Keratinocyte (primary cell): ENCODE data around the gene CAND2. TPM values are rescaled to one million over a fixed set of nuclear protein-coding genes. Genes with fewer than 3 reads are reported as not detected.

Source experiments
- DNase-seq: peaks from one replicate; pipeline ENCODE4 v3.0.0-alpha.2; 2011; ENCODE audit warnings: low read depth, missing footprints, low spot score
- FAIRE-seq: peaks from 2 replicates; lab custom pipeline; 2011; peaks lifted over from hg19 to GRCh38; lab: Jason Lieb, UNC
- H2AFZ ChIP-seq: 2 replicates; pipeline ENCODE4 v1.6.0; 2012; ENCODE audit warnings: low read length, control low read depth, inconsistent platforms; ENCODE audit not compliant: control insufficient read depth
- H3K27ac ChIP-seq: 2 replicates; pipeline ENCODE4 v1.5.1; 2011; ENCODE audit warnings: low read length; ENCODE audit not compliant: control insufficient read depth, insufficient read depth
- H3K27me3 ChIP-seq: 3 replicates; pipeline ENCODE4 v1.6.0; 2011; ENCODE audit warnings: low read length; ENCODE audit not compliant: control insufficient read depth, insufficient read depth; ENCODE audit errors: extremely low read depth
- H3K36me3 ChIP-seq, 2 experiments: 2 replicates in 1 of 2; 3 replicates in 1 of 2; pipeline ENCODE4 v1.5.1; 2011; ENCODE audit warnings: low read length in 2 of 2, mild to moderate bottlenecking in 1 of 2; ENCODE audit not compliant: control insufficient read depth in 2 of 2, insufficient read depth in 2 of 2; ENCODE audit errors: extremely low read depth in 1 of 2
- H3K4me1 ChIP-seq: 3 replicates; pipeline ENCODE4 v1.5.1; 2011; ENCODE audit warnings: low read length; ENCODE audit not compliant: control insufficient read depth, insufficient read depth; ENCODE audit errors: extremely low read depth
- H3K4me2 ChIP-seq: 3 replicates; pipeline ENCODE4 v1.6.0; 2011; ENCODE audit warnings: low read depth, low read length; ENCODE audit not compliant: control insufficient read depth, insufficient read depth; ENCODE audit errors: extremely low read depth
- H3K4me3 ChIP-seq, 3 experiments: fragments of 200-600 bp in 1 of 3; sonication (generic) in 1 of 3; 2 replicates in 2 of 3; 3 replicates in 1 of 3; pipeline ENCODE4 v1.5.1; 2011 to 2016; ENCODE audit warnings: low read length in 3 of 3, mild to moderate bottlenecking in 3 of 3, control low read depth in 2 of 3, inconsistent platforms in 1 of 3, low read depth in 1 of 3, mixed read lengths in 1 of 3, mixed run types in 1 of 3, moderate library complexity in 1 of 3; ENCODE audit not compliant: control insufficient read depth in 2 of 3, insufficient read depth in 2 of 3; ENCODE audit errors: extremely low read depth in 1 of 3
- H3K79me2 ChIP-seq: 2 replicates; pipeline ENCODE4 v1.6.0; 2012; ENCODE audit warnings: low read length; ENCODE audit not compliant: control insufficient read depth, insufficient read depth
- H3K9ac ChIP-seq: 3 replicates; pipeline ENCODE4 v1.6.0; 2011; ENCODE audit warnings: low read length; ENCODE audit not compliant: control insufficient read depth, insufficient read depth; ENCODE audit errors: extremely low read depth
- H3K9me1 ChIP-seq: 3 replicates; pipeline ENCODE4 v1.6.0; 2011; ENCODE audit warnings: low read length; ENCODE audit not compliant: control insufficient read depth, insufficient read depth; ENCODE audit errors: extremely low read depth
- H3K9me3 ChIP-seq: 2 replicates; pipeline ENCODE4 v1.5.1; 2012; ENCODE audit warnings: low read depth, low read length; ENCODE audit not compliant: control insufficient read depth
- H4K20me1 ChIP-seq: 3 replicates; pipeline ENCODE4 v1.6.0; 2011; ENCODE audit warnings: low read length; ENCODE audit not compliant: control insufficient read depth, insufficient read depth; ENCODE audit errors: extremely low read depth
- EZH2 ChIP-seq: IDR thresholded peaks from one replicate; pipeline ENCODE4 v1.6.1; 2012; ENCODE audit warnings: inconsistent platforms, mild to moderate bottlenecking, low read length, moderate library complexity
- dilution Hi-C: fragments of 300-500 bp; cut with MboI; formaldehyde crosslinking; loops from one replicate; pipeline ENCODE4 v1.7.0; 2020; ENCODE audit warnings: low sequenced_read_pairs; ENCODE audit not compliant: extremely low pct_ligation_motif_present
- polyA plus RNA-seq, 5 experiments: library from polyadenylated mRNA; depleted of rRNA in 3 of 5; stranded (reverse) in 3 of 5; stranded (forward) in 1 of 5; unstranded in 1 of 5; fragments of >200 nt; gene quantifications; 1 replicate in 1 of 5; 2 replicates in 3 of 5; 3 replicates in 1 of 5; pipeline versions ENCODE4 v1.2.1 to v1.2.3, GENCODE V29; 2011 to 2012; ENCODE audit warnings: missing spikeins in 2 of 5, low read depth in 1 of 5, low replicate concordance in 1 of 5
- TF ChIP-seq, protein P1 (sequence below), 3 experiments: IDR thresholded peaks in 1 of 3; conservative IDR thresholded peaks in 1 of 3; optimal IDR thresholded peaks in 1 of 3; 2 replicates in 2 of 3; 3 replicates in 1 of 3; pipeline versions ENCODE3 to v1.5.1; 2011; ENCODE audit warnings: low read length in 3 of 3, mild to moderate bottlenecking in 3 of 3, moderate library complexity in 2 of 3, control low read depth in 1 of 3, inconsistent platforms in 1 of 3; ENCODE audit not compliant: insufficient read depth in 2 of 3; ENCODE audit errors: extremely low read depth in 1 of 3

CAND2 gene
- polyA plus RNA-seq, 1 donor (not counting 4 experiments of a cell fraction or from before 2014, with no cell fraction given) = 0.05 TPM

DNA sequence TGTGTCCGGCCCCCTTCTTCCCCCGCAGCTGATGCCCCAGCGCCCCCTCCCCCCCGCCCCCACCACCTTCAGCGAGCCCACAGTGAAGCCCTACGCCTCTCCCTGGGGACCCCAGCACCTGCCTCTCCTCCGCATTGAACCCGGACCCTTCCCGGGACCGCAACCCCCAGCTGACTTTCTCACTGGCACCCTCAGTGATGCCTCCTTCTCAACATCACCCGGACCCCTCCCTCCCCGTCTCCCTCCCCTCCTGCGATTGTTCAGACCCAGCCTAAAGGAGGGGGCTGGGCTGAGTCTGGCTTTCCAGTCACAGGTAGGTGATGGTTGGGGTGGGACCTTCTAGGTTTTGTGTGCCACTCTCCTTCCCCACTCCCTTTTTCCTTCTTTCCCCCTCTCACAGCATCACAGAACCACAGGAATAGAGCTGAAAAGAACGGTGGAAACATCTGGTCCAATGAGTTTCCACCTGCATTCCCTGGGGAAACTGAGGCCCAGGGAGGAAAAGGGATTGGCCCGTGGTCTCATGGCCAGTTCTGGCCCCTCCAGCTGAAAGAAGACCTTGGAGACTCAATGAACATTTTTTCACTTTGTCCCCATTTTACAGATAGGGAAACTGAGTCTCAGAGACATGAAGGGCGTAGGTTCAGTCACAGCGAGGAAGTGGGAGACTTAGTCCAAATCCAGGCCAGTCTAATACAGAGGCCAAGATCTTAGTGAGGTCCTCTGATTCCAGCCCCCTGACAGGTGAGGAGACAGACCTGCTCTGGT lies 828 bp downstream of the CAND2 start:
- Histone ChIP-seq H3K36me3 (no peaks in the 10 kb centered on the region), H3K4me2 (no peak overlapping the region), H3K27ac (no peak overlapping the region), H2AFZ (no peak overlapping the region), H4K20me1 (no peaks in the 10 kb centered on the region), H3K4me3 (no peak overlapping the region), H3K79me2 (no peaks in the 10 kb centered on the region), H3K4me1 (no peaks in the 10 kb centered on the region), H3K9me1 (no peaks in the 10 kb centered on the region), H3K9ac (no peak overlapping the region), H3K27me3 (peaks cover 14% of the 10 kb centered on the region), H3K9me3 (no peaks in the 10 kb centered on the region)
- dilution Hi-C loops = no loop called here
- TF ChIP-seq, protein P1, sequence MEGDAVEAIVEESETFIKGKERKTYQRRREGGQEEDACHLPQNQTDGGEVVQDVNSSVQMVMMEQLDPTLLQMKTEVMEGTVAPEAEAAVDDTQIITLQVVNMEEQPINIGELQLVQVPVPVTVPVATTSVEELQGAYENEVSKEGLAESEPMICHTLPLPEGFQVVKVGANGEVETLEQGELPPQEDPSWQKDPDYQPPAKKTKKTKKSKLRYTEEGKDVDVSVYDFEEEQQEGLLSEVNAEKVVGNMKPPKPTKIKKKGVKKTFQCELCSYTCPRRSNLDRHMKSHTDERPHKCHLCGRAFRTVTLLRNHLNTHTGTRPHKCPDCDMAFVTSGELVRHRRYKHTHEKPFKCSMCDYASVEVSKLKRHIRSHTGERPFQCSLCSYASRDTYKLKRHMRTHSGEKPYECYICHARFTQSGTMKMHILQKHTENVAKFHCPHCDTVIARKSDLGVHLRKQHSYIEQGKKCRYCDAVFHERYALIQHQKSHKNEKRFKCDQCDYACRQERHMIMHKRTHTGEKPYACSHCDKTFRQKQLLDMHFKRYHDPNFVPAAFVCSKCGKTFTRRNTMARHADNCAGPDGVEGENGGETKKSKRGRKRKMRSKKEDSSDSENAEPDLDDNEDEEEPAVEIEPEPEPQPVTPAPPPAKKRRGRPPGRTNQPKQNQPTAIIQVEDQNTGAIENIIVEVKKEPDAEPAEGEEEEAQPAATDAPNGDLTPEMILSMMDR (optimal IDR thresholded peaks at IDR 0.05 in 1 of 3, IDR thresholded peaks at IDR 0.05 in 1 of 3, conservative IDR thresholded peaks at IDR 0.05 in 1 of 3; ENCODE audit: extremely low read depth in 1 of 3, insufficient read depth in 2 of 3, low read length in 3 of 3) = no peak
- TF ChIP-seq EZH2 = no peak
- DNase-seq (no peak), FAIRE-seq (no peak)

DNA sequence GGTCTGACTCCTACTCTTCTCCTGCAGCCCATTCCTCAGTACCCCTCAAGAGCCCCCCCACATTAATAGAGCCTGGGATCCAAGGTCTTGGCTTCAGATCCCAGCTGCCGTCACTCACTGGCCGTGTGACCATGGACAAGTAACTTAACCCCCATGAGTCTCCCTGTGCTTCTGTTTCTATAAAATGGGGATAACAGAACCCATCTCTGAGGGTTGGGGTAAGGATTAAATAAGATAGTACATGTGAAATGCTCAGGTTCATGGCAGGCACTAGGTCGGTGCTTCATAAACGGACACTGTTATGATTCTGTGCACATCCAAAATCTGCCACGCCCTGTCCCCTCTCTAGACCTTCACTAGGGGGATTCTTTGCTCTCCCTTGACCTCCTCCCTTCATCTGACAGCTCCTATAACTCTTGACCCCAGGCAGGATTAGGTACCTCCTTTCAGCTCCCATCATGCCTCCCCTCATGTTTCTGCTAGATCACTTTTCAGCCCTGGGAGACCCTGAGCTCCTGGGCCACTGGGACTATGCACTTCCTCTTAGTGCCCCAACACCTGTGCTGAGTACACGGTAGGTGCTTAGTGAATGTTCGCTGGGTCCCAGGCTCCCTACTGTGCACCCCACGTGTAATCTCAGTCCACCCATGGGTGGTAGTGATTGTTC lies 1.5 kb downstream of the CAND2 start:
- DNase-seq (no peak), FAIRE-seq (no peak)
- dilution Hi-C loops = no loop called here
- no peaks in the 10 kb centered on the region for H4K20me1 ChIP-seq
- peaks cover 14% of the 10 kb centered on the region for H3K27me3 ChIP-seq
- H3K79me2 ChIP-seq = no peaks in the 10 kb centered on the region
- H3K27ac ChIP-seq = no peak overlapping the region
- H3K9ac ChIP-seq = no peak overlapping the region
- no peak overlapping the region for H3K4me2 ChIP-seq
- no peaks in the 10 kb centered on the region for H3K36me3 ChIP-seq
- H3K4me1 ChIP-seq = no peaks in the 10 kb centered on the region
- H2AFZ ChIP-seq = no peak overlapping the region
- TF ChIP-seq EZH2 = no peak
- TF ChIP-seq, protein P1 (optimal IDR thresholded peaks at IDR 0.05 in 1 of 3, IDR thresholded peaks at IDR 0.05 in 1 of 3, conservative IDR thresholded peaks at IDR 0.05 in 1 of 3; ENCODE audit: extremely low read depth in 1 of 3, insufficient read depth in 2 of 3, low read length in 3 of 3) = no peak
- no peaks in the 10 kb centered on the region for H3K9me3 ChIP-seq
- H3K4me3 ChIP-seq = no peak overlapping the region
- H3K9me1 ChIP-seq = no peaks in the 10 kb centered on the region
